Ishikawa (cell line): Measurements from ENCODE around the gene SETBP1.

Experiments used
- CEBPB ChIP-seq: IDR thresholded peaks from 2 replicates; pipeline ENCODE4 v1.6.1; 2012
- CREB1 ChIP-seq: IDR thresholded peaks from 2 replicates; pipeline ENCODE4 v1.6.1; 2012; ENCODE audit warnings: low read depth
- EGR1 ChIP-seq: IDR thresholded peaks from 2 replicates; pipeline ENCODE4 v1.6.1; 2012
- EP300 ChIP-seq: IDR thresholded peaks from 2 replicates; pipeline ENCODE4 v1.6.1; 2012; ENCODE audit warnings: borderline replicate concordance
- FOXM1 ChIP-seq: IDR thresholded peaks from 2 replicates; pipeline ENCODE4 v1.6.1; 2012; ENCODE audit warnings: low read depth, borderline replicate concordance
- MAX ChIP-seq: IDR thresholded peaks from 2 replicates; pipeline ENCODE4 v1.6.1; 2012
- NFIC ChIP-seq: IDR thresholded peaks from 2 replicates; pipeline ENCODE4 v1.6.1; 2012
- RAD21 ChIP-seq: IDR thresholded peaks from 2 replicates; pipeline ENCODE4 v1.6.1; 2012; ENCODE audit warnings: low read depth
- REST ChIP-seq: IDR thresholded peaks from 2 replicates; pipeline ENCODE4 v1.6.1; 2012; ENCODE audit warnings: low read depth, mild to moderate bottlenecking
- TAF1 ChIP-seq: IDR thresholded peaks from 2 replicates; pipeline ENCODE4 v1.6.1; 2012; ENCODE audit warnings: low read depth, mild to moderate bottlenecking
- TCF12 ChIP-seq: IDR thresholded peaks from 2 replicates; pipeline ENCODE4 v1.6.1; 2012; ENCODE audit warnings: low read depth
- TEAD4 ChIP-seq: IDR thresholded peaks from 2 replicates; pipeline ENCODE4 v1.6.1; 2012
- USF1 ChIP-seq: IDR thresholded peaks from 2 replicates; pipeline ENCODE4 v1.6.1; 2012
- YY1 ChIP-seq: IDR thresholded peaks from 2 replicates; pipeline ENCODE4 v1.6.1; 2012; ENCODE audit warnings: low read depth
- ZBTB7A ChIP-seq: IDR thresholded peaks from 2 replicates; pipeline ENCODE4 v1.6.1; 2012; ENCODE audit warnings: low read depth

The SETBP1 gene

GRCh38 chr18:45049578-45050319 is 369.1 kb downstream of the SETBP1 start:
- TF ChIP-seq FOXM1 (no peak), TCF12 (no peak), REST (no peak), TEAD4 (no peak), MAX (no peak), EP300 (no peak), YY1 (no peak), ZBTB7A (no peak), CEBPB (no peak), EGR1 (no peak), RAD21 (no peak), CREB1 (no peak), TAF1 (no peak), USF1 (no peak), NFIC (no peak)

GRCh38 chr18:45050712-45051601 is 370.3 kb downstream of the SETBP1 start:
- no peak for TF ChIP-seq MAX
- TF ChIP-seq REST = no peak
- no peak for TF ChIP-seq TEAD4
- TF ChIP-seq EP300 = no peak
- no peak for TF ChIP-seq CEBPB
- no peak for TF ChIP-seq NFIC
- no peak for TF ChIP-seq RAD21
- TF ChIP-seq EGR1 = no peak
- no peak for TF ChIP-seq TAF1
- TF ChIP-seq FOXM1 = no peak
- no peak for TF ChIP-seq TCF12
- TF ChIP-seq USF1 = no peak
- TF ChIP-seq ZBTB7A = no peak

- TF ChIP-seq CREB1 (no peak), YY1 (no peak), RAD21 (no peak), FOXM1 (no peak), TEAD4 (no peak), EGR1 (no peak), CEBPB (no peak), TCF12 (no peak), REST (no peak), TAF1 (no peak), EP300 (no peak)
Observed at GRCh38 chr18:45054636-45055035, 373.9 kb downstream of the SETBP1 start.

- TF ChIP-seq FOXM1 (no peak), TAF1 (no peak), CEBPB (no peak), RAD21 (no peak), EGR1 (no peak), MAX (no peak), TCF12 (no peak), USF1 (no peak), ZBTB7A (no peak), CREB1 (no peak), TEAD4 (no peak), EP300 (no peak), NFIC (no peak), REST (no peak), YY1 (no peak)
Observed at GRCh38 chr18:45055811-45056210, 375.1 kb downstream of the SETBP1 start.
